HL-60 (cell line): ENCODE data around the gene SMG6.

Source experiments
- CTCF ChIP-seq: IDR thresholded peaks from one replicate; pipeline ENCODE4 v1.5.1; 2011; ENCODE audit warnings: low read length, control low read depth, inconsistent platforms; ENCODE audit not compliant: insufficient read depth
- GABPA ChIP-seq: IDR thresholded peaks from 2 replicates; pipeline ENCODE4 v1.6.1; 2012; ENCODE audit warnings: low read depth
- POLR2AphosphoS5 ChIP-seq: IDR thresholded peaks from 2 replicates; pipeline ENCODE4 v1.6.1; 2012; ENCODE audit warnings: low read depth
- REST ChIP-seq: IDR thresholded peaks from 2 replicates; pipeline ENCODE4 v1.6.1; 2012; ENCODE audit warnings: low read depth; ENCODE audit not compliant: insufficient replicate concordance

DNA sequence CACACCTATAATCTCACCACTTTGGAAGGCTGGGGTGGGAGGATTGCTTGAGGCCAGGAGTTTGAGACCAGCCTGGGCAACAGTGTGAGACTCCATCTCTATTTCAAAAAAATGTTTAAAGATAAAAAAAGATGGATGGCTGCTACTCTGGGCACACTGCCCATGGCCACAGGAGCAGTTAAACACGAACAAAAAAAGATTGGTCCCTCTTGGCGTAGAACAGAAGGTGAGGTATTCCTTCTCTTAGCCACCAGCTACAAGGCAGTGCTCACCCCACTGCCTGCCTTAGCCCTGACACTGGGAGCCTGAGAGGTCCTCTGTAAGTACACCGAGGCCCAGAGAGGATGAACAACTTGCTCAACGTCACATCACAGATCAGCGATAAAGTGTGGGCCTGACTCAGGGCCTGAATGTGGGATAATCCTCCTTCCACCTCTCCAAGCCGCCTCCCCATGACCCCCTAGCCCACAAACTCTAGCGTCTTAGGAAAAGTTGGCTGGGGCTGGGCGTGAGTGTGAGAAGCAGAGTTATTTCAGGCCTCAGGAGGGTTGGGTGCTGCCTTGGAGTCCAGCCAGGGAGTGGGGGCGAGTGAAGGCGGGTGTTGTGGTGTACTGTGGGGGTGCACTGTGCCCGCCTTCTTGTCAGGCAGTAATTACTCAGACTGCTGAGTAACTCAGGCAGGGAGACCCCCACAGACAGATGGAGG is 275.9 kb downstream of the SMG6 start:
- TF ChIP-seq CTCF (no peak), GABPA (no peak), POLR2AphosphoS5 (no peak), REST (no peak)
